Lung (tissue), 12 donors: ENCODE measurements around the gene TENM4. TPM values are rescaled to one million over a fixed set of nuclear protein-coding genes. Genes with fewer than 3 reads are reported as not detected.
"Not testable (repeated sequence)": the region's sequence is repeated elsewhere in the genome, so short reads cannot be mapped to it uniquely, and the experiment has no call there.

Source experiments
- ATAC-seq: fragments of 200-7000 bp; cut with Tn5 transposase; one replicate; pipeline ENCODE4 v1.9.1; 2020; ENCODE audit warnings: moderate number of reproducible peaks; ENCODE audit not compliant: insufficient read depth, low FRiP score
- DNase-seq, 3 donors: peaks; one replicate each; pipeline ENCODE4 v3.0.0-alpha.2; 2013 to 2017
- H3K27ac ChIP-seq, 2 donors: one replicate each; pipeline ENCODE4 v1.5.1; 2013; ENCODE audit warnings: mild to moderate bottlenecking in 2 of 2, moderate library complexity in 2 of 2, control low read depth in 1 of 2, inconsistent platforms in 1 of 2, low read depth in 1 of 2, low read length in 1 of 2
- H3K27me3 ChIP-seq, 3 donors: one replicate each; pipeline ENCODE4 v1.5.1; 2013; ENCODE audit warnings: low read length in 2 of 3; ENCODE audit not compliant: control insufficient read depth in 3 of 3, insufficient read depth in 3 of 3
- H3K36me3 ChIP-seq, 4 donors: one replicate each; pipeline ENCODE4 v1.5.1; 2013; ENCODE audit warnings: low read length in 4 of 4, mild to moderate bottlenecking in 1 of 4, moderate library complexity in 1 of 4; ENCODE audit not compliant: control insufficient read depth in 4 of 4, insufficient read depth in 4 of 4
- H3K4me1 ChIP-seq, 5 donors: one replicate each; pipeline ENCODE4 v1.5.1; 2013; ENCODE audit warnings: low read length in 5 of 5, mild to moderate bottlenecking in 2 of 5, moderate library complexity in 1 of 5; ENCODE audit not compliant: control insufficient read depth in 5 of 5, insufficient read depth in 5 of 5
- H3K4me3 ChIP-seq: one replicate; pipeline ENCODE4 v1.5.1; 2013; ENCODE audit warnings: mild to moderate bottlenecking, control low read depth, moderate library complexity
- H3K9ac ChIP-seq, 2 donors: one replicate each; pipeline ENCODE4 v1.5.1; 2013; ENCODE audit warnings: low read length in 2 of 2, control low read depth in 1 of 2; ENCODE audit not compliant: insufficient read depth in 1 of 2
- H3K9me3 ChIP-seq, 4 donors: one replicate each; pipeline ENCODE4 v1.5.1; 2013; ENCODE audit warnings: low read length in 3 of 4, mild to moderate bottlenecking in 1 of 4, moderate library complexity in 1 of 4; ENCODE audit not compliant: control insufficient read depth in 4 of 4, insufficient read depth in 3 of 4
- WGBS, 2 donors: extraction: QIAGEN DNeasy Blood & Tissue Kit; methylation state at CpG; one replicate each; pipeline ENCODE4 v1.1.7; 2013; 5-methylcytosine and 5-hydroxymethylcytosine counted together
- polyA plus RNA-seq, 2 donors: library from polyadenylated mRNA; stranded (reverse); fragments of 200-250 nt; gene quantifications; one replicate each; pipeline ENCODE4 v1.2.1, GENCODE V29; 2013
- total RNA-seq, 2 donors: library from RNA; depleted of rRNA in 1 of 2; stranded (reverse); fragments of >200 nt in 1 of 2; gene quantifications; one replicate each; pipeline ENCODE4 v1.2.1, GENCODE V29; 2014 to 2021
- TF ChIP-seq, protein P1 (sequence below): IDR thresholded peaks from 2 replicates; pipeline ENCODE4 v1.5.1; 2012; ENCODE audit warnings: mild to moderate bottlenecking; ENCODE audit errors: control extremely low read depth, extremely low read depth
- donor health status: control.
- donor health status: control.
- donor health status: Bipolar disorder and iron deficiency.
- donor health status: healthy.
- donor health status: DM: yes; HTN: yes; CAD: no.

Gene TENM4
- total and polyA plus RNA-seq, 4 donors: 0.28 to 16.4 (median 3.2) TPM

DNA sequence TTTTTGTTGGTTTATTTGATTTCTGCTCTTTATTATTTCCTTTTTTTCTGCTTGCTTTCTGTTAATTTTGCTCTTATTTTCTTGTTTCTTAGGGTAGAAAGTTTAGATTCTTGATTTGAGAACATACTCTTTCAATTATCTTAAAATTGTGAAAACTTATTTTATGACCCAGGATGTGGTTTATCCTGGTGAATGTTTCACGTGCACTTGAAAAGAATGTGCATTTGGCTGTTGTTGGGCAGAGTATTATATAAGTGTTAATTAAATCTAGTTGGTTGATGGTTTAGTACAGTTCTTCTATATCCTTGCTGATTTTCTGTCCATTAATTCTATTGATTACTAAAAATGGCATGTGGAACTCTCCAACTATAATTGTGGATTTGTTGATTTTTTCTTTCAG is 799.3 kb downstream of the TENM4 start:
- no peaks in the 10 kb centered on the region for H3K4me1 ChIP-seq
- H3K4me3 ChIP-seq: no peak overlapping the region
- no peak for ATAC-seq
- H3K9ac ChIP-seq: no peak overlapping the region
- H3K9me3 ChIP-seq: no peaks in the 10 kb centered on the region
- no peak overlapping the region for H3K27ac ChIP-seq
- H3K36me3 ChIP-seq: no peaks in the 10 kb centered on the region
- H3K27me3 ChIP-seq: peaks cover 0 to 2% (median 0%) of the 10 kb centered on the region in 3 donors
- 16 to 35% methylated on average over 1 of the region's 1 CpG for WGBS, 2 donors
- TF ChIP-seq, protein P1, sequence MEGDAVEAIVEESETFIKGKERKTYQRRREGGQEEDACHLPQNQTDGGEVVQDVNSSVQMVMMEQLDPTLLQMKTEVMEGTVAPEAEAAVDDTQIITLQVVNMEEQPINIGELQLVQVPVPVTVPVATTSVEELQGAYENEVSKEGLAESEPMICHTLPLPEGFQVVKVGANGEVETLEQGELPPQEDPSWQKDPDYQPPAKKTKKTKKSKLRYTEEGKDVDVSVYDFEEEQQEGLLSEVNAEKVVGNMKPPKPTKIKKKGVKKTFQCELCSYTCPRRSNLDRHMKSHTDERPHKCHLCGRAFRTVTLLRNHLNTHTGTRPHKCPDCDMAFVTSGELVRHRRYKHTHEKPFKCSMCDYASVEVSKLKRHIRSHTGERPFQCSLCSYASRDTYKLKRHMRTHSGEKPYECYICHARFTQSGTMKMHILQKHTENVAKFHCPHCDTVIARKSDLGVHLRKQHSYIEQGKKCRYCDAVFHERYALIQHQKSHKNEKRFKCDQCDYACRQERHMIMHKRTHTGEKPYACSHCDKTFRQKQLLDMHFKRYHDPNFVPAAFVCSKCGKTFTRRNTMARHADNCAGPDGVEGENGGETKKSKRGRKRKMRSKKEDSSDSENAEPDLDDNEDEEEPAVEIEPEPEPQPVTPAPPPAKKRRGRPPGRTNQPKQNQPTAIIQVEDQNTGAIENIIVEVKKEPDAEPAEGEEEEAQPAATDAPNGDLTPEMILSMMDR: no peak
- no peak for DNase-seq

DNA sequence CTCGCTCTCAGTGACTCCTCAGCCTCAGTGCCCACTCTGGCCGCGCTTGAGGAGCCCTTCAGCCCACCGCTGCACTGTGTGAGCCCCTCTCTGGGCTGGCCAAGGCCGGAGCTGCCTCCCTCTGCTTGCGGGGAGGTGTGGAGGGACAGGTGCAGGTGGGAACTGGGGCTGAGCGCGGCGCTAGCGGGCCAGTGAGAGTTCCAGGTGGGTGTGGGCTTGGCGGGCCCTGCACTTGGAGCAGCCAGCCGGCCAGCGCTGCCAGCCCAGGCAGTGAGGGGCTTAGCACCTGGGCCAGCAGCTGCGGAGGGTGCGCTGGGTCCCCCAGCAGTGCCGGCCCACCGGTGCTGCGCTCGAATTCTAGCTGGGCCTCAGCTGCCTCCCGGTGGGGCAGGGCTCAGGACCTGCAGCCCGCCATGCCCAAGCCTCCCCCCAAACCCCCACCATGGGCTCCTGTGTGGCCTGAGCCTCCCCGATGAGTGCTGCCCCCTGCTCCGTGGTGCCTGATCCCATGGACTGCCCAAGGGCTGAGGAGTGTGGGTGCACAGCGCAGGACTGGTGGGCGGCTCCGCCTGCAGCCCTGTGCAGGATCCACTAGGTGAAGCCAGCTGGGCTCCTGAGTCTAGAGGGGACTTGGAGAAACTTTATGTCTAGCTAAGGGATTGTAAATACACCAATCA is 802.0 kb downstream of the TENM4 start:
- TF ChIP-seq, protein P1: no peak
- Histone ChIP-seq H3K9me3 (peaks cover 0 to 1% (median 0%) of the 10 kb centered on the region in 4 donors), H3K9ac (no peak overlapping the region), H3K27ac (no peak overlapping the region), H3K27me3 (no peaks in the 10 kb centered on the region), H3K4me3 (no peak overlapping the region), H3K4me1 (no peaks in the 10 kb centered on the region), H3K36me3 (no peaks in the 10 kb centered on the region)
- WGBS, 2 donors: 93 to 96% methylated on average over 25 to 26 of the region's 26 CpGs
- DNase-seq: no peak
- ATAC-seq: no peak

DNA sequence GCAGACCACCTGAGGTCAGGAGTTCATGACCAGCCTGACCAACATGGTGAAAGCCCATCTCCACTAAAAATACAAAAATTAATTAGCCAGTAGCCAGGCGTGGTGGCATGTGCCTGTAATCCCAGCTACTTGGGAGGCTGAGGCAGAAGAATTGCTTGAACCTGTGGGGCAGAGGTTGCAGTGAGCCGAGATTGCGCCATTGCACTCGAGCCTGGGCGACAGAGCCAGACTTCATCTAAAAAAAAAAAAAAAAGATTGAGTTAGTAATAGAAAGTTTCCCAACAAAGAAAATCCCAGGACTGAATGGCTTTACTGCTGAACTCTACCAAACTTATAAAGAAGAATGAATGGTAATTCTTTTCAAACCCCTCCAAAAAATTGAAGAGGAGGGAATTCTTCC is 803.3 kb downstream of the TENM4 start:
- not testable (repeated sequence) for H3K27me3 ChIP-seq, H3K4me1 ChIP-seq, H3K9ac ChIP-seq, H3K9me3 ChIP-seq, H3K4me3 ChIP-seq, ATAC-seq, H3K36me3 ChIP-seq, DNase-seq, H3K27ac ChIP-seq
- WGBS, 2 donors: 82 to 90% methylated on average over 5 of the region's 5 CpGs

DNA sequence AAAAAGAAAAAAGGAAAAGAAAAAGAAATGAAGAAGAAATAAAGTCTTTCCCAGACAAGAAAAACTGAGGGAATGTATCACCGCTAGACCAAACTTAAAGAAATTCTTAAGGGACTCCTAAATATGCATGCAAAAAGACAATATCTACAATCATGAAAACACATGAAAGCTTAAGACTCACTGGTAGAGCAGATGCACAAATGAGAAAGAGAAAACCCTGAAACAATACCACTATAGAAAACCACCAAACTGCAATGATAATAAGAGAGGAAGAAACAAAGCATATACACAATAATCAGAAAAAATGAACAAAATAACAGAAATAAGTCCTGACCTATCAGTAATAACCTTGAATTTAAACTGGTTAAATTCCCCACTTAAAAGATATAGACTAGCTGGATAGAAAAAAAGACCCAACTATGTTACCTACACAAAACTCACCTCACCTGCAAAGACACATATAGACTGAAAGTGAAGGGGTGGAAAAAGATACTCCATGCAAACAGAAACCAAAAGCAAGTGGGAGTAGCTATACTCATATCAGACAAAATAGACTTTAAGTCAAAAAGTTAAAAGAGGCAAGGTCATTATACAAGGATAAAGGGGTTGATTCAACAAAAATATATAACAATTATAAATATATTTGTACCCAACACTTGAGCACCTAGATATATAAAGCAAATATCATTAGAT is 804.9 kb downstream of the TENM4 start:
- H3K27ac ChIP-seq: no peak overlapping the region
- WGBS, 2 donors: 98 to 100% methylated on average over 1 of the region's 1 CpG

More for the DNA sequence above, 804.9 kb downstream of the TENM4 start:
- TF ChIP-seq, protein P1: no peak
- Histone ChIP-seq H3K27me3 (no peaks in the 10 kb centered on the region), H3K9me3 (peaks cover 0 to 8% (median 2%) of the 10 kb centered on the region in 4 donors), H3K4me1 (no peaks in the 10 kb centered on the region), H3K9ac (no peak overlapping the region), H3K36me3 (no peaks in the 10 kb centered on the region), H3K4me3 (no peak overlapping the region)
- no peak for DNase-seq
- ATAC-seq: no peak
